ENCODE data around the gene NLRC5.
A peak's percentile ranks its signal among the peaks of the same experiment; 100 is the strongest.
"Not testable (repeated sequence)": the region's sequence is repeated elsewhere in the genome, so short reads cannot be mapped to it uniquely, and the experiment has no call there.

The NLRC5 gene

DNA sequence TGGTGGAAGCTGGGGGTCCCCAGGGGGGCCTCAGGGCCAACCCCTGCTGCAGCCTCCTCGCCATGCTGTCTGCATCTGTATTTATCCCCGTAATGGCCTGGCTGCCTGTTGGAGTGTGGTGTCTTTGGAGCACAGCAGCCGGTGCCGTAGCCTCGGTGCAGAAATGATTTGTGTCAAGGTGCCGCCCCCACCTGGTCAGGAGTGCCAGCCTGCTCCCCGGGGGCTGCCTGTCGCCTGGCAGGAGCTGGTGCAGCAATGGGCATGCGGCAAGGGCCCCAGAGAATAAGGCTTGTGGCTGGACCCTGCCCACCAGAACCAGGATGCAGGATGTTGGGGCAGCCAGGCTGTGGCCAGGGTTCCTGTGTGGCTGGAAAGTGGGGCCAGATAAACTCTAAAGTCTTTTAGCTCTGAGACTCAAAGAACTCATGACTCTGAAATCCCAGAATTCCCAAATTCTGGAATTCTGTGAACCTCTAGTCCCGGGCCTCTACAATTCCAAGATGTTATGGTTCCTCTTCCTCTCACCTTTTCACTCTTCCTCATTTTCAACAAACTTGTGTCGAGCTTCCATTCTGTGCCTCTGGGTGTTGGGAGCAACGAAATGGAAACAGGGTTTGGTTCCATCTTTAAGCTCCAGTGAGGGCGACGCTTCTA is 109.0 kb downstream of the NLRC5 start:
- DNase-seq (ENCODE audit: low spot score) = no peak
- TF ChIP-seq, protein P1, sequence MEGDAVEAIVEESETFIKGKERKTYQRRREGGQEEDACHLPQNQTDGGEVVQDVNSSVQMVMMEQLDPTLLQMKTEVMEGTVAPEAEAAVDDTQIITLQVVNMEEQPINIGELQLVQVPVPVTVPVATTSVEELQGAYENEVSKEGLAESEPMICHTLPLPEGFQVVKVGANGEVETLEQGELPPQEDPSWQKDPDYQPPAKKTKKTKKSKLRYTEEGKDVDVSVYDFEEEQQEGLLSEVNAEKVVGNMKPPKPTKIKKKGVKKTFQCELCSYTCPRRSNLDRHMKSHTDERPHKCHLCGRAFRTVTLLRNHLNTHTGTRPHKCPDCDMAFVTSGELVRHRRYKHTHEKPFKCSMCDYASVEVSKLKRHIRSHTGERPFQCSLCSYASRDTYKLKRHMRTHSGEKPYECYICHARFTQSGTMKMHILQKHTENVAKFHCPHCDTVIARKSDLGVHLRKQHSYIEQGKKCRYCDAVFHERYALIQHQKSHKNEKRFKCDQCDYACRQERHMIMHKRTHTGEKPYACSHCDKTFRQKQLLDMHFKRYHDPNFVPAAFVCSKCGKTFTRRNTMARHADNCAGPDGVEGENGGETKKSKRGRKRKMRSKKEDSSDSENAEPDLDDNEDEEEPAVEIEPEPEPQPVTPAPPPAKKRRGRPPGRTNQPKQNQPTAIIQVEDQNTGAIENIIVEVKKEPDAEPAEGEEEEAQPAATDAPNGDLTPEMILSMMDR (conservative IDR thresholded peaks at IDR 0.05; ENCODE audit: low read depth) = no peak
- POLR2A ChIA-PET (ENCODE audit: low non-redundant PET) = no interaction called here
- CTCF ChIA-PET = interaction anchor here (1.8 kb wide), 1 partner anchor 14 kb away, joined by 6 read pairs; no protein-coding TSS in a partner anchor
- H3K27ac ChIP-seq = 0 out of 2 replicates have a peak overlapping the region, but pooled peaks have one; percentile 14

DNA sequence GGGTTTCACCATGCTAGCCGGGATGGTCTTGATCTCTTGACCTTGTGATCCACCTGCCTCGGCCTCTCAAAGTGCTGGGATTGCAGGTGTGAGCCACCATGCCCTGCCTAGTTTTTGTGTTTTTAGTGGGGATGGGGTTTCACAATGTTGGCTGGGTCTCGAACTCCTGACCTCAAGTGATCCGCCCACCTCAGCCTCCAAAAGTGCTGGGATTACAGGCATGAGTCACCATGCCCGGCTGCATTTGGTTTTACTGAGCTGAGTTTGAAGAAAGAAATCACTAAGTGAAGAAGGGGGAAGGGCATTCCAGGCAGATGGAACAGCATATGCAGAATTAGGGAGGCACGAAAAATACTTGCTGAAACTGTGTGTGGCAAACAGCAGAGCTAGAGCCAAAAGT is 110.6 kb downstream of the NLRC5 start:
- peak overlapping the region; percentile 27; the same call in 1 of the 2 replicates for H3K27ac ChIP-seq
- DNase-seq (ENCODE audit: low spot score); POLR2A ChIA-PET (ENCODE audit: low non-redundant PET): not testable (repeated sequence)
- CTCF ChIA-PET = interaction anchor here (0.6 to 0.7 kb wide), 2 partner anchors 16 to 311 kb away, joined by 4 to 6 read pairs; no protein-coding TSS in a partner anchor

DNA sequence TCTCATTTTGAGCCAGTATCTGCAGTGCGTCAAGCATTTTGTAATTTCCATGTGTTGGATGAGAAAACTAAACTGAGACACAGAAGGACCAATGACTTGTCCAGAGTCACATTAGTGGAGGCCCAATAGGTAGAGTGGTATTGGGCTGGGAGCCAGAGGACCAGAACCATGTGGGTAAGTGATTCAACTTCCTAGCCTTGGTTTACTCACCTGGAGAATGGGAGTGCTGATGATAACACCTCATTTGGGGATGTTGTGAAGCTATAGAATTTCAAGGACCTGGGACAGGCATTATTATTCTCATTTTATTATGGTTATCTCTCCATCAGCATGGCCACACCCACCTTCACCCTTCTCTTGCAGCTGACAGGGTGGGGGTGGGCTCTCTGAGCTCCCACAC is 111.1 kb downstream of the NLRC5 start:
- no peak for DNase-seq (ENCODE audit: low spot score)
- CTCF ChIA-PET = interaction anchor here (1.1 kb wide), 1 partner anchor 9 kb away, joined by 3 read pairs; no protein-coding TSS in a partner anchor
- no peak overlapping the region for H3K27ac ChIP-seq
- TF ChIP-seq, protein P1 (conservative IDR thresholded peaks at IDR 0.05; ENCODE audit: low read depth) = no peak
- POLR2A ChIA-PET (ENCODE audit: low non-redundant PET) = no interaction called here

DNA sequence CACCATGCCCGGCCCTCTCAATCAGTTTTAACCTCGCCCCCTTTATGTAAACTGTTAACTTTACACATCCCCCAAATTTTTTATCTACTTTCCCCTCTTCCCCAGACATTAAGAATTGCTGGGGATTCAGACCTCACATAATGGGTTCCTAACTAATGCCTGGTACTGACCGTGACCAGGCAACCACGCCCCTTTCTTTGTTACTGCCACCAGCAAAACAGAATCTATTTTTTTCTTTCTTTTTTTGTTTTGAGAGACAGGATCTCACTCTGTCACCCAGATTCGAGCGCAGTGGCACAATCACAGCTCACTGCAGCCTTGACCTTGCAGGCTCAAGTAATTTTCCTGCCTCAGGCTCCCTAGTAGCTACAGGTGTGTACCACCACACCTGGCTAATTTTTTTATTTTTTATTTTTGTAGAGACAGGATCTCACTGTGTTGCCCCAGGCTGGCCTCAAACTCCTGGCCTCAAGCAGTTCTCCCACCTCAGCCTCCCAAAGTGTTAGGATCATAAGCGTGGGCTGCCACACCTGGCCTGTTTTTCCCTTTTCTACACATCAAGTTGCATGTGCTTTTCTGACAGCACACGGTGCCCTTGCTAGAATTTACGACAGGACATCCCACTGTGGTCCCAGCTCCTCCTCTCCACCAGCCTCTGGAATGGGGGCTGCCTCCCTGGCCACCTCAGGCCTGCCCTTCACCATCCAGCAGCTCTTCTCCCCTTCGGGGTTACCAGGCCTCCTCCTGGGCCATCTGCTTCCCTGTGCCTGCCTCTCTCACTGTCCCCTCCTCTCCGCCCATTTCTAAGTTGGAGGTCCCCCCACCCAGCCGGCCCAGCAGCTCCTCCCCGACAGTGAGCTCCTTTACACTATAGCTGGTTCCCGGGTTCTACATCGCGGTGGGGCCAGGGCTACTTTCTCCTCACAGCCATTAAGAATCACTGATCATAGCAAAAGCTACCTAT is 113.8 kb downstream of the NLRC5 start:
- TF ChIP-seq, protein P1 (conservative IDR thresholded peaks at IDR 0.05; ENCODE audit: low read depth) = no peak
- ChIA-PET POLR2A (ENCODE audit: low non-redundant PET) (no interaction called here), CTCF (interaction anchor here (0.8 to 1.7 kb wide), 3 partner anchors 10 to 401 kb away, joined by 3 to 11 read pairs (median 3); partner anchors contain the start of gene CPNE2)
- peak overlapping the region; percentile 64 for H3K27ac ChIP-seq
- no peak for DNase-seq (ENCODE audit: low spot score)

DNA sequence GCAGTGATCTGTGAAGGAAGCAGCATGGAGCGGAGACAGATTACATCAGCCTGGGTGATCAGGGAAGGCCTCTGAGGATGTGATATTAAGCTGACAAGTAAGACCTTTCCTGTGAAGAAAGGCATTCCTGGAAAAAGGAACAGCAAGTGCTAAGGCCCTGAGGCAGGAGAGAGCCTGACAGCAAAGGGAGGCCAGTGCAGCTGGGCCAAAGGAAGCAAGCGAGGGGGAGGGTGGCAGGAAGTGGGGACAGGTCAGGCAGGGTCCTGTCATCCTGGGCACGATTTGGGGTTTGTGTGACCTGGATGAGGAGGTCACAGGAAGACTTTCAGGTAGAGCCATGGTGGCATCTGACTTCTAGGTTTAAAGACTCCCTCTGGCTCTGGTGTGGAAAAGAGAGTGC is 115.3 kb downstream of the NLRC5 start:
- POLR2A ChIA-PET (ENCODE audit: low non-redundant PET) = no interaction called here
- peak overlapping the region; percentile 64 for H3K27ac ChIP-seq
- no peak for DNase-seq (ENCODE audit: low spot score)
- TF ChIP-seq, protein P1 (conservative IDR thresholded peaks at IDR 0.05; ENCODE audit: low read depth) = no peak
- CTCF ChIA-PET = interaction anchor here (0.6 to 1.3 kb wide), 7 partner anchors 9 to 996 kb away, joined by 3 to 4 read pairs (median 3); no protein-coding TSS in a partner anchor

DNA sequence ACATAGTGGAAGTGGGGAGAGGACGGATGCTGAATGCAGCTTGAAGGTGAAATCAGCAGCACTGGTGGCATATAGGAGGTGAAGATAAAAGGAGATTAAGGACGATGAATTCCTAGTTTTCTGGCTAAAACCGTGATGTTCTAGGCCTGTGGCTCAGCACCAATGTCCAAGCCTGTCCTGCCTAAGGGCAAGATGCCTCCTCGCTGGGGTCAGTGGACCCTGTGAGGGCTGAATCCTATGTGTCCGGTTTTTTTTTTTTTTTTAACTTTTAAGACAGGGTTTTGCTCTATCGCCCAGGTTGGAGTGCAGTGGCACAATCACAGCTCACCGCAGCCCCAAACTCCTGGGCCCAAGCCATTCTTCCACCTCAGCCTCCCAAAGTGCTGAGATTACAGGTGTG is 115.8 kb downstream of the NLRC5 start:
- no peak for DNase-seq (ENCODE audit: low spot score)
- H3K27ac ChIP-seq = peak overlapping the region; percentile 64
- POLR2A ChIA-PET (ENCODE audit: low non-redundant PET) = interaction anchor here (0.6 kb wide), 1 partner anchor 15 kb away, joined by 8 read pairs; no protein-coding TSS in a partner anchor
- CTCF ChIA-PET = interaction anchor here (0.6 to 1.3 kb wide), 6 partner anchors 8 to 996 kb away, joined by 3 to 4 read pairs (median 3); no protein-coding TSS in a partner anchor
- TF ChIP-seq, protein P1 (conservative IDR thresholded peaks at IDR 0.05; ENCODE audit: low read depth) = no peak
